ENCODE measurements around the gene ENAH. TPM values are rescaled to one million over a fixed set of nuclear protein-coding genes. Genes with fewer than 3 reads are reported as not detected.

Gene ENAH
- total RNA-seq, 1 experiment from 2014 or later: 285 TPM

DNA sequence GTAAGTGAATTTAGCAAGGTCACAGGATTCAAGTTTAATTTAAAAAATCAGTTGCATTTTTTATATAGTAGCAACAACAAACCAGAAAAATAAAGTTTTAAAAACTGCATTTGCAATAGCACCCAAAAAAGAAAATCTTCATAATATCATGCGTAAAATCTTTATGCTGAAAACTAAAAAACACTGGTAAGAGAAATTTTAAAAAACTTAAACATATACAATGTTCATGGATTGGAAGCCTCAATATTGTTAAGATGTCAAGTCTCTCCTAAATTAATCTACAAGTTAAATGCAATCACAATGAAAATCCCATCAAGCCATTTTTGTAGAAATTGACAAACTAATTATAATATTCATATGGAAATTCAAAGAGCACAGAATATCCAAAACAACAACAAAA lies 65.6 kb downstream of the ENAH start:
- Mint-ChIP-seq H3K9me3 (no peaks in the 10 kb centered on the region), H3K27ac (peak overlapping the region in 1 of 3 experiments; percentile 96; a peak in 2 of 7 replicates), H3K4me1 (peaks cover 29 to 50% of the 10 kb centered on the region in 2 experiments), H3K27me3 (ENCODE audit: low read depth) (no peaks in the 10 kb centered on the region; the same call in 1 of the 2 replicates), H3K4me3 (no peak overlapping the region), H3K36me3 (ENCODE audit: insufficient read depth in 1 of 3, low read depth in 3 of 3) (peaks cover 3 to 20% (median 9%) of the 10 kb centered on the region in 3 experiments; a peak in 6 of 7 replicates)
- no peak overlapping the region for H2BK5ac ChIP-seq (ENCODE audit: insufficient read length, low read length)
- H2BK20ac ChIP-seq (ENCODE audit: low read depth, low read length, poor library complexity, severe bottlenecking): no peak overlapping the region
- H3K27me3 ChIP-seq (ENCODE audit: insufficient read depth, low read length): no peaks in the 10 kb centered on the region
- no peak overlapping the region for H3K56ac ChIP-seq (ENCODE audit: insufficient read length, low read depth, low read length)
- no peaks in the 10 kb centered on the region for H3K9me3 ChIP-seq (ENCODE audit: control insufficient read depth, low read depth, low read length)
- H3K9ac ChIP-seq (ENCODE audit: extremely low read depth, insufficient read length, low read length): no peak overlapping the region
- H3K14ac ChIP-seq (ENCODE audit: insufficient read depth, low read length): no peak overlapping the region
- peaks cover 39% of the 10 kb centered on the region; the same call in 1 of the 2 replicates for H3K79me2 ChIP-seq (ENCODE audit: insufficient read depth, low read length)
- no peak overlapping the region for H4K8ac ChIP-seq (replicated peaks; ENCODE audit: insufficient read length, low read depth, low read length)
- WGBS (ENCODE audit: extremely low coverage, insufficient read length, low lambda C conversion rate): no CpG with 5 or more reads among the region's 1 CpG
- H2AK5ac ChIP-seq (ENCODE audit: insufficient read length, low read length): no peak overlapping the region
- H3K23ac ChIP-seq (ENCODE audit: insufficient read length, low read depth, low read length): no peak overlapping the region
- no peaks in the 10 kb centered on the region for H4K20me1 ChIP-seq (ENCODE audit: control insufficient read depth, insufficient read depth, insufficient read length)
- H3K79me1 ChIP-seq (ENCODE audit: insufficient read depth, low read depth, low read length, poor library complexity, severe bottlenecking): peaks cover 2% of the 10 kb centered on the region
- H3K4me2 ChIP-seq (ENCODE audit: insufficient read depth, insufficient read length, low read length): no peak overlapping the region
- TF ChIP-seq, protein P1, sequence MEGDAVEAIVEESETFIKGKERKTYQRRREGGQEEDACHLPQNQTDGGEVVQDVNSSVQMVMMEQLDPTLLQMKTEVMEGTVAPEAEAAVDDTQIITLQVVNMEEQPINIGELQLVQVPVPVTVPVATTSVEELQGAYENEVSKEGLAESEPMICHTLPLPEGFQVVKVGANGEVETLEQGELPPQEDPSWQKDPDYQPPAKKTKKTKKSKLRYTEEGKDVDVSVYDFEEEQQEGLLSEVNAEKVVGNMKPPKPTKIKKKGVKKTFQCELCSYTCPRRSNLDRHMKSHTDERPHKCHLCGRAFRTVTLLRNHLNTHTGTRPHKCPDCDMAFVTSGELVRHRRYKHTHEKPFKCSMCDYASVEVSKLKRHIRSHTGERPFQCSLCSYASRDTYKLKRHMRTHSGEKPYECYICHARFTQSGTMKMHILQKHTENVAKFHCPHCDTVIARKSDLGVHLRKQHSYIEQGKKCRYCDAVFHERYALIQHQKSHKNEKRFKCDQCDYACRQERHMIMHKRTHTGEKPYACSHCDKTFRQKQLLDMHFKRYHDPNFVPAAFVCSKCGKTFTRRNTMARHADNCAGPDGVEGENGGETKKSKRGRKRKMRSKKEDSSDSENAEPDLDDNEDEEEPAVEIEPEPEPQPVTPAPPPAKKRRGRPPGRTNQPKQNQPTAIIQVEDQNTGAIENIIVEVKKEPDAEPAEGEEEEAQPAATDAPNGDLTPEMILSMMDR (conservative IDR thresholded peaks at IDR 0.05): no peak
- no peak overlapping the region for H2BK120ac ChIP-seq (ENCODE audit: low read depth, low read length, poor library complexity, severe bottlenecking)
- H3K23me2 ChIP-seq (ENCODE audit: insufficient read length, low read depth, low read length, poor library complexity, severe bottlenecking): no peaks in the 10 kb centered on the region
- H3K4ac ChIP-seq (ENCODE audit: low read depth, low read length): no peak overlapping the region
- H3K18ac ChIP-seq (ENCODE audit: insufficient read length, low read depth, low read length): no peak overlapping the region
- H2BK12ac ChIP-seq (ENCODE audit: insufficient read length, low read depth, low read length): no peak overlapping the region
- no peak overlapping the region for H3K27ac ChIP-seq (ENCODE audit: insufficient read length, low read depth, low read length)
- H4K5ac ChIP-seq (ENCODE audit: insufficient read length, low read depth, low read length): no peak overlapping the region
- no peak overlapping the region for H3T11ph ChIP-seq (ENCODE audit: low read length)
- no peak overlapping the region for H4K91ac ChIP-seq (ENCODE audit: insufficient read length, low read depth, low read length)
- no peak for DNase-seq
- no peak overlapping the region for H2AFZ ChIP-seq (ENCODE audit: low read length)
- H2BK15ac ChIP-seq (ENCODE audit: low read depth, low read length): no peak overlapping the region
- no peaks in the 10 kb centered on the region for H3K4me1 ChIP-seq (ENCODE audit: insufficient read depth, low read length)
